WTC11 (cell line): Measurements from ENCODE around the gene PSENEN. TPM values are rescaled to one million over a fixed set of nuclear protein-coding genes. Genes with fewer than 3 reads are reported as not detected.

Source experiments
- ATAC-seq: fragments of 200-7000 bp; cut with Tn5 transposase; 2 replicates; pipeline ENCODE4 v1.10.0; 2021; ENCODE audit warnings: mild to moderate bottlenecking, moderate library complexity
- CTCF ChIA-PET: fragments of 300-600 bp; sonication (Branson Sonifier 250); formaldehyde crosslinking; loops from one replicate; lab custom pipeline; 2021; ENCODE audit warnings: antibody characterized with exemption; lab: Charles Lee
- POLR2A ChIA-PET: fragments of 350-600 bp; sonication (Branson Sonifier 250); formaldehyde crosslinking; loops from one replicate; lab custom pipeline; 2021; ENCODE audit warnings: antibody characterized with exemption; lab: Charles Lee
- DNase-seq: peaks from one replicate; pipeline ENCODE4 v3.0.0; 2021; ENCODE audit warnings: low spot score
- H3K27ac Mint-ChIP-seq: 2 replicates; pipeline ENCODE4 v1.8.0; 2021; ENCODE audit warnings: mixed read lengths
- H3K27me3 Mint-ChIP-seq: 2 replicates; pipeline ENCODE4 v1.8.0; 2021; ENCODE audit warnings: low read depth, mild to moderate bottlenecking, moderate library complexity, mixed read lengths
- H3K36me3 Mint-ChIP-seq: 2 replicates; pipeline ENCODE4 v1.8.0; 2021; ENCODE audit warnings: mixed read lengths
- H3K4me1 Mint-ChIP-seq: 2 replicates; pipeline ENCODE4 v1.8.0; 2022; ENCODE audit warnings: mixed read lengths
- H3K4me3 Mint-ChIP-seq: 2 replicates; pipeline ENCODE4 v1.8.0; 2021; ENCODE audit warnings: mild to moderate bottlenecking, moderate library complexity, mixed read lengths
- H3K9me3 Mint-ChIP-seq: 2 replicates; pipeline ENCODE4 v1.8.0; 2021; ENCODE audit warnings: mixed read lengths
- ATF6 ChIP-seq: sonication (generic); formaldehyde crosslinking; IDR thresholded peaks from 2 replicates; pipeline ENCODE4 v1.8.1; 2023; ENCODE audit warnings: mild to moderate bottlenecking, missing genetic modification reagents
- CDX4 ChIP-seq: fragments of 250-450 bp; sonication (Bioruptor Pico); IDR thresholded peaks from 2 replicates; pipeline ENCODE4 v1.9.0; 2021; ENCODE audit warnings: moderate library complexity, mild to moderate bottlenecking, inconsistent platforms, borderline replicate concordance
- E2F1 ChIP-seq: sonication (generic); formaldehyde crosslinking; IDR thresholded peaks from 2 replicates; pipeline ENCODE4 v1.8.0; 2022; ENCODE audit warnings: mild to moderate bottlenecking, missing genetic modification reagents
- ETV6 ChIP-seq: sonication (generic); formaldehyde crosslinking; IDR thresholded peaks from 2 replicates; pipeline ENCODE4 v1.8.1; 2022; ENCODE audit warnings: mild to moderate bottlenecking, missing genetic modification reagents
- FOXK1 ChIP-seq: sonication (generic); formaldehyde crosslinking; IDR thresholded peaks from 2 replicates; pipeline ENCODE4 v1.8.0; 2022; ENCODE audit warnings: mild to moderate bottlenecking, moderate library complexity, missing genetic modification reagents
- GABPB1 ChIP-seq: sonication (generic); formaldehyde crosslinking; IDR thresholded peaks from 2 replicates; pipeline ENCODE4 v1.8.1; 2023; ENCODE audit warnings: mild to moderate bottlenecking, missing genetic modification reagents
- IRF2 ChIP-seq: sonication (generic); formaldehyde crosslinking; IDR thresholded peaks from 2 replicates; pipeline ENCODE4 v1.8.0; 2022; ENCODE audit warnings: low read depth, missing genetic modification reagents, borderline replicate concordance
- MYBL2 ChIP-seq: sonication (generic); formaldehyde crosslinking; IDR thresholded peaks from 2 replicates; pipeline ENCODE4 v1.8.1; 2023; ENCODE audit warnings: mild to moderate bottlenecking, moderate library complexity, missing genetic modification reagents
- NFYB ChIP-seq: sonication (generic); formaldehyde crosslinking; conservative IDR thresholded peaks from 2 replicates; pipeline ENCODE4 v1.8.0; 2022; ENCODE audit warnings: low read depth, missing genetic modification reagents
- NR2C2 ChIP-seq: sonication (generic); formaldehyde crosslinking; IDR thresholded peaks from 2 replicates; pipeline ENCODE4 v1.8.0; 2022; ENCODE audit warnings: mild to moderate bottlenecking, missing genetic modification reagents
- PRDM15 ChIP-seq: sonication (generic); formaldehyde crosslinking; IDR thresholded peaks from 2 replicates; pipeline ENCODE4 v1.8.0; 2022; ENCODE audit warnings: missing genetic modification reagents
- SP1 ChIP-seq: sonication (generic); formaldehyde crosslinking; conservative IDR thresholded peaks from 2 replicates; pipeline ENCODE4 v1.8.1; 2022; ENCODE audit warnings: missing genetic modification reagents
- TP53 ChIP-seq: sonication (generic); formaldehyde crosslinking; IDR thresholded peaks from 2 replicates; pipeline ENCODE4 v1.8.1; 2023; ENCODE audit warnings: mild to moderate bottlenecking, missing genetic modification reagents
- USF2 ChIP-seq: sonication (generic); formaldehyde crosslinking; IDR thresholded peaks from 2 replicates; pipeline ENCODE4 v1.8.1; 2023; ENCODE audit warnings: mild to moderate bottlenecking, missing genetic modification reagents, moderate library complexity
- ZBTB21 ChIP-seq: sonication (generic); formaldehyde crosslinking; IDR thresholded peaks from 2 replicates; pipeline ENCODE4 v1.8.1; 2023; ENCODE audit warnings: mild to moderate bottlenecking, missing genetic modification reagents, borderline replicate concordance
- ZNF263 ChIP-seq: sonication (generic); formaldehyde crosslinking; IDR thresholded peaks from 2 replicates; pipeline ENCODE4 v1.8.1; 2022; ENCODE audit warnings: low read depth, mild to moderate bottlenecking, moderate library complexity, missing genetic modification reagents
- total RNA-seq: library from RNA; stranded (reverse); gene quantifications from 3 replicates; pipeline ENCODE4 v1.2.3, GENCODE V29; 2021
- TF ChIP-seq, protein P1 (sequence below): sonication (generic); formaldehyde crosslinking; IDR thresholded peaks from 2 replicates; pipeline ENCODE4 v1.8.0; 2022; ENCODE audit warnings: mild to moderate bottlenecking, missing genetic modification reagents
- TF ChIP-seq, protein P2 (sequence below): sonication (generic); formaldehyde crosslinking; IDR thresholded peaks from 2 replicates; pipeline ENCODE4 v1.8.0; 2022; ENCODE audit warnings: mild to moderate bottlenecking, missing genetic modification reagents

PSENEN gene
- total RNA-seq, 1 experiment from 2014 or later: 80.3 TPM

DNA sequence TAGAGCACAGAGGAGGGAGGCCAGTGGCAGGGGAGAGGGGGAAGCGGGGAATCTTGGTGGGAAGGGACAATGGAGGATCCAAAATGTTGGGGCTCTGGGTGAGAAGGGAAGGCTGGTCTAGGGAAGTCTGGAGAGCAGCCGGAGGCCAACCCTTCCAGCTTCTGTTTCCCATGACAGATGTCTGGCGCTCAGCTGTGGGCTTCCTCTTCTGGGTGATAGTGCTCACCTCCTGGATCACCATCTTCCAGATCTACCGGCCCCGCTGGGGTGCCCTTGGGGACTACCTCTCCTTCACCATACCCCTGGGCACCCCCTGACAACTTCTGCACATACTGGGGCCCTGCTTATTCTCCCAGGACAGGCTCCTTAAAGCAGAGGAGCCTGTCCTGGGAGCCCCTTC lies 1.1 kb downstream of the PSENEN start:
- POLR2A ChIA-PET: no interaction called here
- no peak for ATAC-seq
- H3K27me3 Mint-ChIP-seq: no peaks in the 10 kb centered on the region
- H3K4me3 Mint-ChIP-seq: peak overlapping the region; percentile 98
- no peaks in the 10 kb centered on the region for H3K9me3 Mint-ChIP-seq
- CTCF ChIA-PET: interaction anchor here (1.5 kb wide), 1 partner anchor 44 kb away, joined by 4 read pairs; no protein-coding TSS in a partner anchor
- no peak for TF ChIP-seq CDX4 (CRISPR knock-in tag)
- no peak for TF ChIP-seq ZBTB21 (CRISPR knock-in tag)
- no peak for TF ChIP-seq ETV6 (CRISPR knock-in tag)
- H3K36me3 Mint-ChIP-seq: peaks cover 6% of the 10 kb centered on the region; the same call in 1 of the 2 replicates
- peaks cover 27% of the 10 kb centered on the region for H3K4me1 Mint-ChIP-seq
- peak overlapping the region; percentile 99; the same call in 1 of the 2 replicates for H3K27ac Mint-ChIP-seq
- no peak for DNase-seq

- H3K4me1 Mint-ChIP-seq: peaks cover 21% of the 10 kb centered on the region
- peak within 1 kb of the TSS; percentile 85 for H3K27ac Mint-ChIP-seq
- POLR2A ChIA-PET: interaction anchor here (0.5 to 1.2 kb wide), 6 partner anchors 9 to 136 kb away, joined by 3 to 11 read pairs (median 4); partner anchors contain the start of genes COX6B1, HSPB6 and PROSER3
- peak; percentile 99 for DNase-seq
- peak; percentile 89 for TF ChIP-seq NFYB (CRISPR knock-in tag)
- no peak for TF ChIP-seq ZBTB21 (CRISPR knock-in tag)
- peak; percentile 77 for TF ChIP-seq GABPB1
- peak; percentile 52; the same call in 1 of the 2 replicates for TF ChIP-seq ETV6 (CRISPR knock-in tag)
- TF ChIP-seq E2F1 (CRISPR knock-in tag): no peak
- no peak for TF ChIP-seq TP53 (CRISPR knock-in tag)
- peak; percentile 67; the same call in 1 of the 2 replicates for TF ChIP-seq MYBL2 (CRISPR knock-in tag)
- TF ChIP-seq ATF6 (CRISPR knock-in tag): no peak
- peak; percentile 93 for TF ChIP-seq FOXK1 (CRISPR knock-in tag)
- 0 out of 2 replicates have a peak, but pooled peaks have one; percentile 54 for TF ChIP-seq NR2C2
- TF ChIP-seq, protein P1, sequence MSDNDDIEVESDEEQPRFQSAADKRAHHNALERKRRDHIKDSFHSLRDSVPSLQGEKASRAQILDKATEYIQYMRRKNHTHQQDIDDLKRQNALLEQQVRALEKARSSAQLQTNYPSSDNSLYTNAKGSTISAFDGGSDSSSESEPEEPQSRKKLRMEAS: peak; percentile 39; the same call in 1 of the 2 replicates
- TF ChIP-seq, protein P2, sequence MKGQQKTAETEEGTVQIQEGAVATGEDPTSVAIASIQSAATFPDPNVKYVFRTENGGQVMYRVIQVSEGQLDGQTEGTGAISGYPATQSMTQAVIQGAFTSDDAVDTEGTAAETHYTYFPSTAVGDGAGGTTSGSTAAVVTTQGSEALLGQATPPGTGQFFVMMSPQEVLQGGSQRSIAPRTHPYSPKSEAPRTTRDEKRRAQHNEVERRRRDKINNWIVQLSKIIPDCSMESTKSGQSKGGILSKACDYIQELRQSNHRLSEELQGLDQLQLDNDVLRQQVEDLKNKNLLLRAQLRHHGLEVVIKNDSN: 0 out of 2 replicates have a peak, but pooled peaks have one; percentile 44
- peak; percentile 34; the same call in 1 of the 2 replicates for TF ChIP-seq USF2 (CRISPR knock-in tag)
- no peak for TF ChIP-seq ZNF263 (CRISPR knock-in tag)
- TF ChIP-seq PRDM15: peak; percentile 37; the same call in 1 of the 2 replicates
- TF ChIP-seq SP1 (CRISPR knock-in tag): peak; percentile 92
- no peak for TF ChIP-seq IRF2 (CRISPR knock-in tag)
- peak within 1 kb of the TSS; percentile 96 for H3K4me3 Mint-ChIP-seq
- no peaks in the 10 kb centered on the region; the same call in 1 of the 2 replicates for H3K27me3 Mint-ChIP-seq
- ATAC-seq: peak; percentile 84
- no peaks in the 10 kb centered on the region for H3K36me3 Mint-ChIP-seq
- CTCF ChIA-PET: interaction anchor here (0.7 to 2.2 kb wide), 26 partner anchors 8 to 704 kb away, joined by 3 to 23 read pairs (median 4); partner anchors contain the start of genes KIRREL2 and THAP8
- H3K9me3 Mint-ChIP-seq: no peaks in the 10 kb centered on the region
Measured at GRCh38 chr19:35748106-35749020, 2.9 kb downstream of the PSENEN start, which contains the start of gene LIN37. TSS of gene LIN37 (plus strand) at chr19:35748576. CDS start at chr19:35748725, 149 bp downstream.
